GM12873 (cell line): Measurements from ENCODE around the gene DAB2.

Source experiments
- CTCF ChIP-seq: IDR thresholded peaks from 2 replicates; pipeline ENCODE4 v1.5.1; 2012; ENCODE audit warnings: low read depth, mild to moderate bottlenecking, moderate library complexity, low read length, control low read depth; ENCODE audit not compliant: insufficient read depth; ENCODE audit errors: missing control alignments

DAB2 gene

GRCh38 chr5:39440192-39440957 is 15.6 kb upstream of the DAB2 start:
- no peak for TF ChIP-seq CTCF

GRCh38 chr5:39439582-39440162 is 14.9 kb upstream of the DAB2 start:
- no peak for TF ChIP-seq CTCF

- TF ChIP-seq CTCF = no peak
Observed at GRCh38 chr5:39437467-39437866, 12.7 kb upstream of the DAB2 start.

- TF ChIP-seq CTCF = no peak
Observed at GRCh38 chr5:39433848-39434247, 9.1 kb upstream of the DAB2 start.

- TF ChIP-seq CTCF = no peak
Observed at GRCh38 chr5:39432696-39433530, 8.1 kb upstream of the DAB2 start.

GRCh38 chr5:39430461-39430860 is 5.7 kb upstream of the DAB2 start:
- TF ChIP-seq CTCF = no peak

GRCh38 chr5:39428640-39429039 is 3.9 kb upstream of the DAB2 start:
- no peak for TF ChIP-seq CTCF
